NCI-H82 treated with DMSO at 0.1 percent for 48 hours (cell line): ENCODE measurements around the gene HAPSTR1.
"Not testable (repeated sequence)": the region's sequence is repeated elsewhere in the genome, so short reads cannot be mapped to it uniquely, and the experiment has no call there.

Experiments
- DNase-seq: peaks from one replicate; lab custom pipeline; 2025; ENCODE audit not compliant: unreplicated experiment; lab: John Stamatoyannopoulos, UW

HAPSTR1 gene

GRCh38 chr16:9090960-9091866 is at the start of gene HAPSTR1:
TSS of gene HAPSTR1 (plus strand) at chr16:9091644. CDS start at chr16:9092045, 401 bp downstream.
- DNase-seq: peak; percentile 100

GRCh38 chr16:9042533-9042932 is 48.9 kb upstream of the HAPSTR1 start:
- no peak for DNase-seq

GRCh38 chr16:9042964-9043680 is 48.3 kb upstream of the HAPSTR1 start:
- DNase-seq: no peak

- DNase-seq: not testable (repeated sequence)
Observed at GRCh38 chr16:9045562-9045961, 45.9 kb upstream of the HAPSTR1 start.

- DNase-seq: no peak
Observed at GRCh38 chr16:9046667-9047055, 44.8 kb upstream of the HAPSTR1 start.

GRCh38 chr16:9047689-9048301 is 43.6 kb upstream of the HAPSTR1 start:
- no peak for DNase-seq

GRCh38 chr16:9048302-9048700 is 43.1 kb upstream of the HAPSTR1 start:
- no peak for DNase-seq

GRCh38 chr16:9049241-9049640 is 42.2 kb upstream of the HAPSTR1 start:
- no peak for DNase-seq

- DNase-seq: no peak
Observed at GRCh38 chr16:9050102-9050830, 41.2 kb upstream of the HAPSTR1 start.

GRCh38 chr16:9053006-9053601 is 38.3 kb upstream of the HAPSTR1 start:
- DNase-seq: peak; percentile 75

GRCh38 chr16:9054460-9054859 is 37.0 kb upstream of the HAPSTR1 start:
- DNase-seq: no peak

GRCh38 chr16:9055115-9055514 is 36.3 kb upstream of the HAPSTR1 start:
- DNase-seq: no peak

GRCh38 chr16:9055661-9056060 is 35.8 kb upstream of the HAPSTR1 start:
- DNase-seq: no peak

GRCh38 chr16:9056061-9056460 is 35.4 kb upstream of the HAPSTR1 start:
- no peak for DNase-seq

GRCh38 chr16:9058211-9058610 is 33.2 kb upstream of the HAPSTR1 start:
- DNase-seq: no peak

GRCh38 chr16:9060225-9060624 is 31.2 kb upstream of the HAPSTR1 start:
- no peak for DNase-seq

GRCh38 chr16:9061358-9061813 is 30.1 kb upstream of the HAPSTR1 start:
- DNase-seq: no peak

- no peak for DNase-seq
Observed at GRCh38 chr16:9062301-9062700, 29.1 kb upstream of the HAPSTR1 start.

- no peak for DNase-seq
Observed at GRCh38 chr16:9065077-9065476, 26.4 kb upstream of the HAPSTR1 start.

GRCh38 chr16:9068886-9069285 is 22.6 kb upstream of the HAPSTR1 start:
- DNase-seq: no peak

- DNase-seq: no peak
Observed at GRCh38 chr16:9070254-9070653, 21.2 kb upstream of the HAPSTR1 start.
